Fibroblast of skin of back (primary cell): Measurements from ENCODE around the gene KIF5B.
"Not testable (repeated sequence)": the region's sequence is repeated elsewhere in the genome, so short reads cannot be mapped to it uniquely, and the experiment has no call there.

ENCODE experiments used
- DNase-seq: peaks from one replicate; pipeline ENCODE4 v3.0.0-alpha.2; 2013

Gene KIF5B

DNA sequence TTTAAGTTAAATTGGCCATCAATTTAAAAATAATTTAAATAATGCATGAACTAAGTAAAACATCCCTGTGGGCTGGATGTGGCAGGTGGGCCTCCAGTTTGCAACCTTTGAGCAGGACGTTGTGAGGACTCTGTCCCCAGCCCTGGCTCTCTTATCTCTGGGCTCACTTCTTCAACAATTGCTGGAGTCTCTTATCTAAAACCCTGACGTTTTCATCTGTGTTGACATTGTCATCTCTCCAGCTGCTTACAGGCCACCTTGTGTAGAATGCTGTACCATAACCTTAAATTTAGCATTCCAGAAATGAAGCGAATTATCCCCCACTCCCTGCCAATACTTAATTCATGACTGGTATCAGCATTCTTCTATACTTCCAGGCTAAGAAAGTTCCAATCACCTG, 3.2 kb upstream of the KIF5B start:
- DNase-seq = no peak

DNA sequence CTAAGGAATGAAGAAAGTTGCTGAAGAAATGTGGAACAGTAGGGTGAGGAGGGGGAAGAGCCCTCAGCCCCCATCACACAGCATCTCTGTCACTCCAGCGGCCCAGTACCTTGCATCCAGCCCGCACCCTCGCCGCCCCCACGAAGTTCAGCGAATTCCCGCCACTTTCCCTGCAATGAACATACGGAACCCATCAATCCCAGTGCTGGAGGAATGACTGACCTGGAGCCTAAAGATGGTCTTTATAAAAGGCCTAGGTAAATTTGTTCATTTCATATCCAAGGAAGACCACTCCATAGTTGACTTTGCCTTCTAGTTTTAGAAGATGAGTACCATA, 779 bp upstream of the KIF5B start:
- no peak for DNase-seq

DNA sequence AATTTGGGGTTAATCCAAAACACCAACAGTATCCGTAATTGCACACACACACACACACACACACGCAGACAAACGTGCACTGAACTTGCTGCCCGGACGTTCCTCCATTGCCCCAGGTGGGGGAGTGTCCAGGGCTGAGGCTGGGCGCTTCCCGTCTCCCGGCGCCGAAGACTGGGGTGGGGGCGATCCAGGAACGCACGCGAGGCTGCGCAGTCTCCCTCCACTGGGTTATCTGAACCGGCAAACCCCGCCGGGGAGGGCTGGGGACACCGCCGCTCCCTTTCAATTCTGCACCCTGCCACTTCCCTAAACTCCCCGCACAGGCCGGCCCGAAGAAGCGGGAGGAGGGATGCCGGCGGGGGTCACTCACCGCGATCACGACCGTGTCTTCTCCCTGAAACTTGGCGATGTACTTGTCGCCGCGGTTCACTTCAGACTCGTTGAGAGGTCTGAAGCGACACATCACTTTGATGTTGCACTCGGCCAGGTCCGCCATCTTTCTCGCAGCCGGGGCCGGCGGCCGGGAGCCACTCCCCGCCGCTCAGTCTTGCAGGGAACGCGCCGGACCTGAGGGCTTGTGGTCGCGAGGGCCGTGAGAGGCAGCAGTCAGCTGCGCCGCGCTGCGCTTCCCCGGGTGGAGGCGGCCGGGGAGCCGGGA, 618 bp downstream of the KIF5B start:
- DNase-seq = peak; percentile 58

DNA sequence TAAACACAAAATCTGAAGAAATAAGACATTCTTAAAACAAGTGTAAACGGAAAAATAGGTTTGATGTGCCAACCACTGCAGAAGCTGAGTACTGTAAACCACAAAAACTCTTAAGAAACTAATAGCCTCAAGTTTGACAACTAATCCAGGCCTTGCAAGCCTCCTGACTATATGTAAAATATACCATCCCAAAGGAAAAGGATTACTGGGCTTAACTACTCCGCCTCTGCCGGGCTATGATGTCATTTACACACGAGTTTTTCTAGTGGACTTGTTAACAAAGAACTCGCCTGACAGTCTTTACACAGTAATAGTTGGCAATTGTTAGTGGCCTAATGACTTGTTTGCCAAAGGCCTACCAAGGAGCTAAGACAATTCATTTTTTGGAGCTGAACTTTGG, 2.1 kb downstream of the KIF5B start:
- DNase-seq = peak; percentile 67

DNA sequence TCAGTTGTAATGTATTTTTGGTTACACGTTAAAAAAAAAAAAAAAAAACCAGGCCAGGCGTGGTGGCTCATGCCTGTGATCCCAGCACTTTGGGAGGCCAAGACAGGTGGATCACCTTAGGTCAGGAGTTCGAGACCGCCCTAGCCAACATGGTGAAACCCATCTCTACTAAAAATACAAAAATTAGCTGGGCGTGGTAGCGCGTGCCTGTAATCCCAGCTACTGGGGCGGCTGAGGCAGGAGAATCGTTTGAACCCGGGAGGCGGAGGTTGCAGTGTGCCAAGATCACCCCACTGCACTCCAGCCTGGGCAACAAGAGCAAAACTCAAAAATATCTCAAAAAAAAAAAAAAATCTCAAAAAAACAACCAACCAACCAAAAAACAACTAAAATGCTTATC, 2.8 kb downstream of the KIF5B start:
- not testable (repeated sequence) for DNase-seq

DNA sequence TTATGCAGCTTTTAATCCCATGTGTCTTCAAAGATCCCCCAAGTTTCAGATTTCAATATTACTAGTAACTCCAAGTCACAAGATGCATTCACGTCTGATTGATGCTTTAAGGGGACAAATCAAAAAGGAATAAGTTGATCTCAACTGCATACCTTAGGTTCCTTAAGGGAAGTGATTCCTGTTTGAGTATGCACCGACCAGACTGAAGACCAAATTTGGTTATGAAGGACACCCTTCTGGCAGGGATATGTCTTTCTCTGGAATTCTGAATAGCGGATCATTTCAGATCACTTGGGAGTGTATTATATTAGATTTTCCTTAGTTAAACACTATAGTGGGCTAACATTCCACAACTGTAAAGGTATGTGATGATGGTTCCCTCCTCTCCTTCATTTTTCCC, 4.3 kb downstream of the KIF5B start:
- peak; percentile 50 for DNase-seq

DNA sequence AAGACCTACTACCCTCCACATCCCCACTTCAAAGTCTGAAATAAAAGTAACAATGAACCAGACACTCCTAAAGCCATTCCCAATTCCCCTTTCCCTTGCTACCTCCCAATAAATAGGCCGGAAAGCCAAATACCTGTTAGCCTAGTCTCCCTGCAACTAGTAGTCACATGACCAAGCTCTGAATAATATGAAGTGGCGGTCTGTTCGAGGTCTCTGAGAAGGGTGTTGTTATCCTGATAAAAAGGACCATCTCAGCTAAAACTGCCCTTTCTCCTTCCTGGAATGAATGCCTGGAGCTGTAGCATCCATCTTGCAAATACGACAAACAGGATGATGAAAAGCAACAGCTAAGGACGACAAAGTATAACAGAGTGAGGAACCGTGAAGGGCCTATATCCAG, 6.0 kb downstream of the KIF5B start:
- DNase-seq = no peak

DNA sequence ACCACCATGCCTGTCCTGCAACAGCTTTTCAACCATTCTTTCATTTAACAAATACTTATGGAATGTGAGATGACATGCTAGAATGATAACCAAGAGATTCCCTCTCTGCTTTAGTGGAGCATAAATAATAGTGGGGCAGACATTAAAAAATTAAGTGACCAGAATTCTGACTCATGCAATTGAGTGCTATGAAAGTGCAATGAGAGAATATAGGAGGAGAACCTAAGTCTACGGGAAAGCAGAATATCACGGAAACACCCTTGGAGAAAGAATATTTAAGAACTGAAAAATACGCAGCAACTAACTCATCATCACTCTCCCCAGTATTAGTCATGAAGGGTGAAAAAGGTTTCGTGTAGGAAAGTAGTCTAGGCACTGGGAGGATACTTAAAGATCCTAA, 7.1 kb downstream of the KIF5B start:
- DNase-seq = peak; percentile 38

DNA sequence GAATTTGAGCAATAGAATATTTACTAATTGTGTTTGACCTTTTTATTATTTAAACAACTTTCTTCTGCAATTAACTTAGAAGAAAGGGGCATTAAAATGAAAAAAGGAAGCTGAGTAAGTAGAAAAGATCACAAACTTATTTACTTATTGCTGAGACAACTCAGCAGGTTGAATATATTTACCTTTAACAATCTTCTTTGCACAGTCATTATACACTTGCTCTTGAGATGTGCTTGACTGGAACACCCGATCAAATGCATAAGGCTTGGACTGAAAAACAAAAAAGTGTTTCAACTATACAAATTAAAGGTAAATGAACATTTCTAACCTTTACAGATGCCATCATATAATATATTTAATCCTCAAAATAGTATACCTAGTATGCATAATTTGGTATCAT, 7.9 kb downstream of the KIF5B start:
- DNase-seq = no peak

DNA sequence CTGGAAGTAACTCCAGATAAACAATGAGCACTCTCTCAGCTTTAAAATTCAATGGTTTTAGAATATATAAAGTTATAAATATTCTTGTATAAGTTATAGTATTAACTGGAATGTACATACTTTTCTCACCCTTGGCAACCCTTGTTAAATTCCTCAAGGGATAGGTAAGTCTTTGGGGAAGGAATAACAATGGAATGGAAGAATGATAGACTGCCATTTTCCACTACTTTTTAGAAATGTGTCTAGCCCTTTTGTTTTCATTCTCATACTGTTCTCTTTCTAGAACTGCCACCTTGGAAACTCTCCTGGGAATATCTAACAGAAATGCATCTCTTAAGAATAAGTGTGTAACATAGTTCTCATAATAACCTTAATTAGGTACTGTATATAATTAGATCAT, 8.3 kb downstream of the KIF5B start:
- peak; percentile 12 for DNase-seq

DNA sequence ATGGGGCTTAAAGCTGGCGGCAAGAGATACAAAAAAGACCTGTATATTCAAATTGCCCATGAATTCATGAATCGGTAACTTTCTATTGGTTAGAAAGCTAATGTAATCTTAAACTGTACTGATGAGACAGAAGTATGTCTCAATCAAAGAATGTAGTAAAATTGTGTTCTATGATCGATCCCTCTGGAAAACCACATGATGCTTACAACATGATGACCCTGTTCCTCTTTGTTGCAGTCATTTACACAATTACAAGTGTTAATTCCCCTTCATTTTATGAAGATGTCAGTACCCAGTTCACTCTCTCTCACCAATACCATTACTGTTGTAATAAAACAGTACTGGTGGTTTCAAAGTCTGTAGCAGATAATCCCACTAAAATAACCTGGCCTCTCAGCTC, 10.1 kb downstream of the KIF5B start:
- DNase-seq = no peak

DNA sequence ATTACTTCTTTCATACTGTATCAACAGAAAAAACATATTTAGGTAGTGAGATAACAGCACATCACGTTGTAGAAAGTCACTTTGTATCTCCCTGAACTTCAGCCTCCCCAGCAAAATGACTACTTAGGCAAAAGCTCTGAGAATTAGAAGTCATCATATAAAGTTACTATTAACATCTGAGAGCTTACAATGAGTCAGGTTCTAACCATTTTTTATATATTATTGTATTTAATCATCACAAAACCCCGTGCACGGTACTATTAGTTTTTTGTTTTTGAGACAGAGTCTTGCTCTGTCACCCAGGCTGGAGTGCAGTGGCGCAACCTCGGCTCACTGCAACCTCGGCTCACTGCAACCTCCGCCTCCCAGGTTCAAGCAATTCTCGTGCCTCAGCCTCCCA, 13.5 kb downstream of the KIF5B start:
- peak; percentile 88 for DNase-seq

DNA sequence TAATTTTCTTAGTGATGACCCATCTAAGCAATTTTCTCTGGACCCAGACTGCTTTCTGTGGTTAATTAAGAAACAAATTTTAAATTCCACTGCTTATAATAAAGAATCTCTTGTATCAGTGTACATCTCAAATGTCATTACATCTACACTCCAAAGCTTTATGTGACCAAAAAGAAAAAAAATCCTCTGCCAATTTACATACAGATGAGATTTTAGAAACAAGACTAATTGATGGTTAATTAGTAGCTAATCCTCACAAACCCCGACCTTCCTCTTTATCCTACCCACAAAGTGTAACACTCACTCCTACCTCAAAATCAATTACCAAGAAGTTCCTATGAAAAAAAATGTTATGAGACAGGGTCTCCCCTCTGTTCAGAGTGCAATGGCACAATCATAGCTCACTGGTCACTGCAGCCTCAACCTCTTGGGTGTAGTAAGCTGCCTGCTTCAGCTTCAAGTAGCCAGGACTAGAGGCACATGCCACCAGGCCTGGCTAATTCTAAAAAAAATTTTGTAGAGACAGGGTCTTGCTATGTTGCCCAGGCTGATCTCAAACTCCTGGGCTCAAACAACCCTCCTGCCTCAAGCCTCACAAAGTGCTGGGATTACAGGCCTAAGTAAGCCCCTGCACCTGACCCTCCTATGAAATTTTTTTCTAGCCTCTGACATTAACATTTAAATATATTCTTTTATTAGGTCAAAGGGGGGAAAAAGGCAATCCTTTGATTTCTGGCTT, 14.8 kb downstream of the KIF5B start:
- no peak for DNase-seq

DNA sequence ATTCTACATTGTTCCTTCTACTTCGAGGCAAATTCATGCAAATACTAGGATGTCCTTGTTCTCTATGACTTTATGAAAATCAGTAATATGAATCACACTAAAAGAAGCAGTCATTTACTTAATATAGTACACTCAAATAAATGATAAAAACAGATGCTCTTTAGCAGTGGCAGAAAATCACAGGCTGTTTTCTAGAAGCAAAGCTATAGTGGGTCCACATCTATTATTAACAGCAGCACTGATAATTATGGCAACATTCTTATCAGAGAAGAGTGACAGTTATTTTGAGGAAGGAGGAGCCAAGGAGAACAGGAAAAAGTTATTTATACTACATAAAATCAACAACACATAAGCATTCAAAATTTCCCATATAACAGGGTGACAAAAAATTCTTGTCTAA, 16.5 kb downstream of the KIF5B start:
- no peak for DNase-seq

DNA sequence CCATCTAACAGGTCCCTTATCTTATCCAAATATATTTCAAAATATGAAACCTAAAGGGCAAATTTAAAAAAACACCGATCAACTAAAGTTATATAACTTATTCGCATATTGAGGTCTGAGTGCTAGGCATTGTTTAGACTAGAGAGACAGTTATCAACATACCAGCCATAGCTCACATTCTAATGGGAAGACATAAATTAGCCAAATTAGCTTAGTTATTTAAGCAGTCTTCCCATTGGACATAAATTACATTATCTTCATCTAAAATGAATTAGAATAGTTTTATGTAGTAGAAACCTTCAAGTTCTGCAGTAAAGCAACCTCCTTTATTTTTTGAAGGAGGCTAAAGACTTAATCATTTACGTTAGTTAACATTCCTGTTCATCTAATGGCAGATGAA, 17.4 kb downstream of the KIF5B start:
- DNase-seq = peak; percentile 12

DNA sequence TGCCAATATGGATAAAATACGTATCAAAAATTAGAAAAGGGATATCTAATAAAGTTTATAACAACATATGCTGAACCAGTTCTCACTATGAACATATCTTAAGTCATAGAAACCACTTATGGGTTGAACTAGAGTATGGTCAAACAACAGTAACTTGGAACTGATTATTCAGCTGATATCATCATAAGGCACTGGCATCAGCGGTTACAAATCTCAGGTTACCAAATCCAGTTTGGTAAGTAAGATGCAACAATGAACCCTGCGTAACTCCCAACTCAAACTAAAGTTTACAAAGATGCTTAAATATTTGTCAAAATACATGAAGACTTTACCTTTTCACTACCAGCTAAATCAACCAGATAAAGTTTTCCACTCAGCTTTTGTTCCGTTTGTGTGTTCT, 19.3 kb downstream of the KIF5B start:
- DNase-seq = no peak

DNA sequence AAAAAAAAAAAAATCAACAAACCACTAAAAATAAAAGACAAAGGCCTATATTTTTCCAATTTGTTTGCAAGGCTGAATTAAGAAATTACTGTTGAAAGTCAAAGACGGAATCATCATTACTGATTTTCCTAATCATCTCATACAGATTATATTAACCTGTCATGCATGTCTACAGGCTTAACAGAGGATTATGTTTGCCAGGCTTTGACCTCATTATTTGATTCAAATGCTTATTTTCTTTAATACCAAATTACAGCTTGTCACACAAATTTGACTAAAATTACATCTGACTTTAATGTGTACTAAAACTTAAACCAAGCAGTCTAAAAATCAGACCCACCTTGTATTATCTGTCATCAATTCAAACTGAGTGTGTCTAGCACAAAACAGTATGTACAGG, 21.2 kb downstream of the KIF5B start:
- DNase-seq = no peak

DNA sequence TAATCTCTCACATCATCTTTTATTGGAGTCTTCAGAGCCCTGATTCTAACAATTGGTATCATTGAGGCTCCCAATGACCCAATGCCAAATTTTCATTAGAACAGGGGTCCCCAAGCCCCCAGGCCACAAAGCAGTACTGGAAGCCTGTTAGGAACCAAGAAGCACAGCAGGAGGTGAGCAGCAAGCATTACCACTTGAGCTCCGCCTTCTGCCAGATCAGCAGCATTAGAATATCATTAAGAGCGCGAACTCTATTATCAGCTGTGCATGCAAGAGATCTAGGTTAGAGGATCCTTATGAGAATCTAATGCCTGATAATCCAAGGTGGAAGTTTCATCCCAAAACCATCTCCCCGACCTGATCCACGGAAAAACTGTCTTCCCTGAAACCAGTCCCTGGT, 23.1 kb downstream of the KIF5B start:
- DNase-seq = no peak

DNA sequence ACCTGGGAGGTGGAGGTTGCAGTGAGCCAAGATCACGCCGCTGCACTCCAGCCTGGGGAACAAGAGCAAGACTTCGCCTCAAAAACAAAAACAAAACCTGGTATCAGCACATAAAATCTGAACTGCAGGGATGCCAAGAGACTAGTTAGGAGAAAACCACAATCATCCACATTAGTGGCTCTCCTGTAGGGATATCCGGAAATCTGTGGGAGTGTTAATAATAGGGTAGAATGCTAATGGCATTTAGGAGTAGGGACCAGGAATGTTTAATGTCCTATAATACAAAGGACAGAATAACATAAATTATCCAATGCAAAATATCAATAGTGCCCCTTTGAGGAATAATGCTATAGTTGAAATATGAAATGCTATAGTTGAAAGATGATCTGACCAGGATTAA, 24.3 kb downstream of the KIF5B start:
- DNase-seq = no peak

DNA sequence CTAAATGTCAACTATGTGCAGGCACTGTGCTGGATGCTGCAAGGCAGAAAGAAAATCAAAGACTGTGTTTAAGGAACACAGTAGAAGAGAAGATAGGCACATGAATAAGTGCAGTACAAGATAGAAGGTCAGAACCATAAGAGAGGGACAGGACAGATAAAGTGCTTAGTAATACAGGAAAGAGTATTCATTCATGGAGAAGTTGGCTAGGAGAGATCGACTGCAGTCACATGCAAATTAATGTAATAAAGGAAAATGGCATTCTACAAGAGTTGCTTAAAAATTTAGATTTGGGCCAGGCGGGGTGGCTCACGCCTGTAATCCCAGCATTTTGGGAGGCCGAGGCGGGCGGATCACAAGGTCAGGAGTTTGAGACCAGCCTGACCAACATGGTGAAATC, 24.8 kb downstream of the KIF5B start:
- DNase-seq = no peak

DNA sequence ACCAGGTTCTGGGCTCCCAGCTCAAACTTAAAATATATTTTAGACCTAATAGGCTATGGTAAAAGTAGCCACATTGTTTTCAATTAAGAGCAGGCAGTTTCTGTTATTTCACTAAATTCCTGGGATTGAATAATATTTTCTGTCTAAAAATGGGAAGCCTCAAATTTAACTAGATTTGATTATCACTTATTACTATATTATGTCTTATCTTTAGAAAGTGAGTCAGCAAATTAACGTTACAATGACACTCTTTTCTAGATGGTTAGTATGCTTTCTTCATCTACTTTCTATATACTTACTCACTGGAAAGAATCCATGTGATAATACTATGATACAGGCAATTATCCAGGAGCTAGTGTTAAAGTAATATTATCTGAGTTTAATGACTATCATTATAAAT, 27.5 kb downstream of the KIF5B start:
- no peak for DNase-seq

DNA sequence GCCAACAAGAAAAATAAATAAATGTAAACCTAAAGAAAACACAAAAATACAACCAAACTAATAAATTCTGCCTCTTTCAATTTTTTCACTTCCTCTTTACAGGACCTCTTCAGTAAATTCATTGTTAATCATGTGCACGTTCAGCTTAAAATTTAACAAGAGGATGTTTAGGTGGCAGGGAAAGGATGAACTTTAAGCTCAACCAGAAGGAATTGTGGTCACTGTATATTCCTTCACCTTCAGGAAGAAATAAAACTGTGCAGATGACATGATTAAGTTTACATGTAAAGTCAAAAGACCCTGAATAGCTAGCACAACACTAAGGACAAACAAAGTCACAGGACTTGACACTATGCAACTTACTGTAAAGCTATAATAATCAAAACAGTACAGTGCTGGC, 33.0 kb downstream of the KIF5B start:
- DNase-seq = no peak

DNA sequence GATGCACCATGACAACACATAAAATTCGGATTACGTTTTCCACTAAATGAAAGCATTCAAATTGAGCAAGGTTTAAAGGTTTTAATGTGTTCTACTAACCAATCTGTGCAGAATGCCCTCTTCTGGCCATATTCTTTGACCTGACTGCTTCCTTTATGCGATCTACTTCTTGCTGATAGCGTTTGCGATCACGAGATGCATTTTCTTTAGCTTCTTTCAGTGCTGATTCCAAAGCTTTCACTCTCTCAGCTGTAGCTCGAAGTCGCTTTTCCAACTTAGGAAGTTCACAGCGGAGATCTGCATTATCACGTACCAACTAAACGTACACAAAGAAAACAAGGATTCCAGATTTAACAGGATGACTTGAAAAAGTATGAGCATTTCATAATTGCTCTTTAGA, 39.2 kb downstream of the KIF5B start:
- DNase-seq = no peak

DNA sequence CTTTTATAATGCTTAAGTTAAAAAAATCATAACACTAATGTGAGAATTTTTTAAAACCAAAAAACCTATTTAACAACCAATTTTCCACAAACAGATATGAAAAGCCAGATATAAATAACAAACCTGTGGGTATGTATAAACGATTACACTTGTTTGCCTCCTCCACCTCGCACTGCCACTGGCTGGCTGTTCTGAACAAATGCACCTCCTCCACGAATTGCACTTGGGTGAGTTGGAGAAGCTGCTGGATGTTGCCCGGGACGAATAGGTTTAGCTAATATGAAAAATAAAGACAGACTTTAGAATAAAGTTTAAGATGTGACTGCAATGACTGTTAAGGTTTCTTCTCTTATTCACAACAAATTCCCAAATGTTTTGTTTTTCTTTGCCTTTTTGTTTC, 40.8 kb downstream of the KIF5B start:
- no peak for DNase-seq

DNA sequence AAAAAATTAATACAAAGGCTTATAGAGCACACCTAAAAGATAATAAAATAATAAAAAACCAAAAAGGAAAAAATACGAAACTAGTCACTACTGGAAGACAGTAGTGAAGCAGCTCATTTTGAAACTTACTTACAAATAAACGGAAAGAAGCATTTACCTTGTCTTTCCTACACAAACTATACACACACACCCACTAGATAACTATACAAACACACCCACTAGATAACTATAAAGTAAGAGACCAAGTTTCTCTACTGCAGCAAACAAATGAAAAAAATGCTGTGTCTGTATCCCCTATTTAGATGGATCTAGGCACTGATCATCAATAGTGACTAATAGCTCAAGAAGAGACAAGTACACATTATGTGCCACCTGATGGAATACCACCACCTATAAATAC, 49.2 kb downstream of the KIF5B start:
- DNase-seq = no peak
